Upper lobe of right lung (tissue), 1 donor: ENCODE data around the gene EPB41L2. TPM values are rescaled to one million over a fixed set of nuclear protein-coding genes. Genes with fewer than 3 reads are reported as not detected.

ENCODE experiments used
- ATAC-seq: fragments of 200-7000 bp; cut with Tn5 transposase; one replicate; pipeline ENCODE4 v1.9.1; 2020; ENCODE audit warnings: mild to moderate bottlenecking, moderate library complexity
- DNase-seq: peaks from one replicate; pipeline ENCODE4 v3.0.0-alpha.2; 2020
- H3K27ac ChIP-seq: fragments of 200-600 bp; one replicate; pipeline ENCODE4 v1.8.0; 2022
- H3K27me3 ChIP-seq: fragments of 200-600 bp; one replicate; pipeline ENCODE4 v1.8.0; 2022; ENCODE audit warnings: mild to moderate bottlenecking
- H3K36me3 ChIP-seq: fragments of 200-600 bp; one replicate; pipeline ENCODE4 v1.8.0; 2022
- H3K4me1 ChIP-seq: fragments of 200-600 bp; one replicate; pipeline ENCODE4 v1.8.0; 2022
- H3K4me3 ChIP-seq: fragments of 200-600 bp; one replicate; pipeline ENCODE4 v1.8.0; 2022; ENCODE audit warnings: mild to moderate bottlenecking
- H3K9me3 ChIP-seq: fragments of 200-600 bp; one replicate; pipeline ENCODE4 v1.8.0; 2022
- intact Hi-C: fragments of 100-400 bp; cut with DNase I; formaldehyde crosslinking; loops from one replicate; pipeline ENCODE4 v1.11.0; 2022
- total RNA-seq: library from RNA; stranded (reverse); fragmentation: NEBNext Ultra II Directional; extraction: Animal tissue kit (Norgen Biotek cat#: 25700); gene quantifications from one replicate; pipeline ENCODE4 v1.2.1, GENCODE V29; 2021
- TF ChIP-seq, protein P1 (sequence below): fragments of 200-600 bp; IDR thresholded peaks from one replicate; pipeline ENCODE4 v1.8.0; 2022; ENCODE audit warnings: antibody characterized with exemption
- donor health status: DM: no; HTN: yes; CAD: no; lungs with severe emphysema.

Gene EPB41L2
- total RNA-seq, 1 donor from 2014 or later, result 174 TPM

DNA sequence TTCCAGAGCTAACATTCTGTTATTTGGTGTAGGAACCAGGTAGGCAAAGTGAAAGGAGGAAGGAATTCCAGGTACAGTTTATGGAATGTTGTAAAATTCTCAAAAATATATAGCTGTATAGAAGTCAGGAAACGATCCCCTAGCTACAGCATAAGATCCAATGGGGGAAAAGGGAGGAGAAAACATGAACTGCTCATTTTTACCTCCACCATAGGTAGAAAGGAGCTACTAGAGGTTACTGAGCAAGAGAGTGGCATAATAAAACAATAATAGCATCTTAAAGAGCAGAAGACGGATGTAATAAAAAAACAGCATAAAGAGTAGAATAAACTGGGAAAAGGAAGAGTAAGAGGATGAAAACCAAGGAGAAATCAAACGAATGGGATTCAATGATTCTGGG lies 26.9 kb downstream of the EPB41L2 start:
- intact Hi-C loops, result no loop called here
- TF ChIP-seq, protein P1, sequence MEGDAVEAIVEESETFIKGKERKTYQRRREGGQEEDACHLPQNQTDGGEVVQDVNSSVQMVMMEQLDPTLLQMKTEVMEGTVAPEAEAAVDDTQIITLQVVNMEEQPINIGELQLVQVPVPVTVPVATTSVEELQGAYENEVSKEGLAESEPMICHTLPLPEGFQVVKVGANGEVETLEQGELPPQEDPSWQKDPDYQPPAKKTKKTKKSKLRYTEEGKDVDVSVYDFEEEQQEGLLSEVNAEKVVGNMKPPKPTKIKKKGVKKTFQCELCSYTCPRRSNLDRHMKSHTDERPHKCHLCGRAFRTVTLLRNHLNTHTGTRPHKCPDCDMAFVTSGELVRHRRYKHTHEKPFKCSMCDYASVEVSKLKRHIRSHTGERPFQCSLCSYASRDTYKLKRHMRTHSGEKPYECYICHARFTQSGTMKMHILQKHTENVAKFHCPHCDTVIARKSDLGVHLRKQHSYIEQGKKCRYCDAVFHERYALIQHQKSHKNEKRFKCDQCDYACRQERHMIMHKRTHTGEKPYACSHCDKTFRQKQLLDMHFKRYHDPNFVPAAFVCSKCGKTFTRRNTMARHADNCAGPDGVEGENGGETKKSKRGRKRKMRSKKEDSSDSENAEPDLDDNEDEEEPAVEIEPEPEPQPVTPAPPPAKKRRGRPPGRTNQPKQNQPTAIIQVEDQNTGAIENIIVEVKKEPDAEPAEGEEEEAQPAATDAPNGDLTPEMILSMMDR, result no peak
- ATAC-seq, result no peak

DNA sequence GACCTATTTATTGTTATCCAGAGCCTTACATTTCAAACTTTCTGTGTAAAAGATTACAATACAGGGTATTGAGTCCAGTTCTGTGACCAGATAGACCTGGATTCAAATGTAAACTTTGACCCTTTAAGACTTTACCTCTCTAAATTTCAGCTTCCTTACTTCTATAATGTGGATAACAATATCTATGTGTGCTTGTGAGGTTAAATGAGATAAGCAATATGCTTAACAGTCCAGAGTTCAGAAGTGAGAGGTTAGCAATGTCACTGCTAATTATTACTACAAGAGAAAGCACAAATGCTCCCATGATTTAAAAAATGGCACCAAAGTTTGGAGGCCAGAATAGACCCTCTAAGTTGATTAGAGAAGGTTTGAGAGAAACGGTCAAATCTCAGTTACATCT lies 27.5 kb downstream of the EPB41L2 start:
- no peaks in the 10 kb centered on the region for H3K36me3 ChIP-seq
- DNase-seq, result no peak
- H3K27ac ChIP-seq, result no peak overlapping the region
- H3K9me3 ChIP-seq, result no peaks in the 10 kb centered on the region
- no peaks in the 10 kb centered on the region for H3K27me3 ChIP-seq
- ATAC-seq, result no peak
- intact Hi-C loops, result no loop called here
- no peak overlapping the region for H3K4me3 ChIP-seq
- peaks cover 8% of the 10 kb centered on the region for H3K4me1 ChIP-seq
- TF ChIP-seq, protein P1, result no peak

More for the DNA sequence above, 26.9 kb downstream of the EPB41L2 start:
- Histone ChIP-seq H3K36me3 (no peaks in the 10 kb centered on the region), H3K9me3 (no peaks in the 10 kb centered on the region), H3K4me1 (peaks cover 9% of the 10 kb centered on the region), H3K4me3 (no peak overlapping the region), H3K27me3 (no peaks in the 10 kb centered on the region), H3K27ac (no peak overlapping the region)
- no peak for DNase-seq

DNA sequence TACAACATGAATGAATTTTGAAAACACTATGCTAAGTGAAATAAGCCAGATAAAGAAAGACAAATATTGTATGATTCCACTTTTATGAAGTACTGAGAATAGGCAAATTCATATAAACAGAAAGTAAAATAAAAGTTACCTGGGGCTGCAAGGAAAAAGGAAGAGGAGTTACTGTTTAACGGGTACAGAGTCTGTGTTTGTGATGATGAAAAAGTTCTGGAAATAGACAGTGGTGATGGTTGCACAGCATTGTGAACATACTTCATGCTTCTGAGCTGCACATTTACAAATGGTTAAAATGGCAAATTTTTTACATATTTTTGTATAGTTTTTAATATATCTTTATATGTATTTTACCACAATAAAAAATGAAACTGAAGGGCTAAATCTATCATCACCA lies 29.4 kb downstream of the EPB41L2 start:
- Histone ChIP-seq H3K27me3 (no peaks in the 10 kb centered on the region), H3K4me3 (no peak overlapping the region), H3K4me1 (peaks cover 14% of the 10 kb centered on the region), H3K27ac (no peak overlapping the region), H3K9me3 (no peaks in the 10 kb centered on the region), H3K36me3 (no peaks in the 10 kb centered on the region)
- ATAC-seq (no peak), DNase-seq (no peak)
- intact Hi-C loops, result no loop called here
- TF ChIP-seq, protein P1, result no peak

DNA sequence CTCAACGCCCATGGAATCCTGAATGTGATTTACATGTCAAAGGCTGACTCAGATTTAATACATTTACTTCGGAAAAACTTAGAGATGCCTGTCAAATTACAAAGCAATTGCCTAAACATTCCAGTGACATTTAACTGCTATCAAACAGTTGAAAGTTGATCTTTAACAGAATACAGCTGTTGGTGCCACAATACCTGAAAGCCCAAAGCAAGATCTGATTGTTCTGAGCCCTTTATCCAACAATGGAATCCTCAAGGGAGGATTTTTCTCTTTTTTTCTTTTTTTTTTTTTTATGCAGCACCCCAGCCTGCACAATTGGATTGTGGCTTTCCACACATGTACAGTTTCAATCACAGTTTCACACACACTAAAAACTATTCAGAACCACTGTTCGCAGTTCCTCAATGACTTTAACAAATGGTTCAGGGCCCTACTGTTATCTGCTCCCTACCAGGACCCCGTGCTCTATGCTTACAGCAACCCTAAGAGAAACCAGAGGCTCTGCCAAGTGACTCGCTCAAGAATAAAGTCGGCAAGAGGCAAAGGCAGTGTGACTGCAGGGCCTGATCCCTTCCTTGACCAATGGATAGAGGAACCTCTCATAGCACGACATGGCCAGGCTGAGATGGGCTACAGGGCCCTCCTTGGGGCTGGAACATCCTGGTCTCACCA lies 33.3 kb downstream of the EPB41L2 start:
- no peaks in the 10 kb centered on the region for H3K36me3 ChIP-seq
- no peak overlapping the region for H3K4me3 ChIP-seq
- H3K27me3 ChIP-seq, result no peaks in the 10 kb centered on the region
- peaks cover 5% of the 10 kb centered on the region for H3K4me1 ChIP-seq
- H3K27ac ChIP-seq, result no peak overlapping the region
- intact Hi-C loops, result no loop called here
- no peak for DNase-seq
- no peak for ATAC-seq
- TF ChIP-seq, protein P1, result no peak
- no peaks in the 10 kb centered on the region for H3K9me3 ChIP-seq

DNA sequence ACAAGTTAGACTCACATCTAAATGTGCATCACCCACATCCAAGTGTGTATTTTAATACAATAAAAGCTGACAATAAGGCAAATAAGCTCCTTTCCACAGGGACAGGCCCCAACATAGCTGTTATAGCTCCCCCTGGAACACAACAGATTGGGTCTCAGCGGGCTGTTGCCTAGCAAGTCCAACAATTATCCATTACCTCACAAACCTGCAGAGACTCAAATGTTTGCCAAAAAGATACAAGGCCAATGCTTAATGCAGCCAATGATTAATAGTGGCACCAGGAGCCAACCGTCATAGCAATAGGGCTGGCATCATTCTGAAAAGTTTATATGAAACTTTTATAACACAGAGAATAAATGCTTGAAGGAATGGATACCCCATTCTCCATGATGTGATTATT lies 35.7 kb downstream of the EPB41L2 start:
- intact Hi-C loops, result no loop called here
- no peaks in the 10 kb centered on the region for H3K9me3 ChIP-seq
- peaks cover 5% of the 10 kb centered on the region for H3K4me1 ChIP-seq
- no peak overlapping the region for H3K4me3 ChIP-seq
- no peak for DNase-seq
- H3K36me3 ChIP-seq, result no peaks in the 10 kb centered on the region
- ATAC-seq, result no peak
- no peak overlapping the region for H3K27ac ChIP-seq
- H3K27me3 ChIP-seq, result no peaks in the 10 kb centered on the region
- TF ChIP-seq, protein P1, result no peak

DNA sequence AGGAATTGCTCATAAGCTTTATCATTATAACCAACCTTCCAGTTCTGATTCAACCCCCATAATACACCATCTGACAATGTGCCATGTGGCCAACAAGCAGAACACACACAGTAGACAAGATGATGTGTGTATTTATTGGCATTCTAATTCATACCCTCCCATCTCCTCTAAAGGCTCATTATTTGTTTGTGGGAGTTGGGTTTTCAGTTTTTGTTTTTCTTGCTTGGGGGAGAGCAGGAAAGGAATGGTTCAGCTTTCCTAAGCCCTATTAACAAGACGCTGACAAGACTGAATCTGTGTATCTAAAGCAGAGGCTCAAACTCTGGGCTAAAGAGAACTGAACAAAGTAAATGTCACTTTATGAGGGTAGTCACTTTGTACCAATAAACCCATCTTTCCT lies 36.8 kb downstream of the EPB41L2 start:
- TF ChIP-seq, protein P1, result no peak
- H3K4me3 ChIP-seq, result no peak overlapping the region
- peaks cover 5% of the 10 kb centered on the region for H3K4me1 ChIP-seq
- no peak for ATAC-seq
- DNase-seq, result no peak
- intact Hi-C loops, result no loop called here
- H3K27ac ChIP-seq, result no peak overlapping the region
- H3K27me3 ChIP-seq, result no peaks in the 10 kb centered on the region
- no peaks in the 10 kb centered on the region for H3K9me3 ChIP-seq
- H3K36me3 ChIP-seq, result no peaks in the 10 kb centered on the region
